HepG2 (cell line): ENCODE results near the gene SBSN. TPM values are rescaled to one million over a fixed set of nuclear protein-coding genes. Genes with fewer than 3 reads are reported as not detected.

Experiments
- FOXK1 ChIP-seq: sonication (generic); formaldehyde crosslinking; IDR thresholded peaks from 2 replicates; pipeline ENCODE4 v1.4.0; 2020; ENCODE audit warnings: low read depth, missing genetic modification reagents, borderline replicate concordance
- GPN1 ChIP-seq: sonication (generic); formaldehyde crosslinking; IDR thresholded peaks from 2 replicates; pipeline ENCODE4 v1.5.1; 2020; ENCODE audit warnings: missing genetic modification reagents, borderline replicate concordance
- KDM4B ChIP-seq: sonication (generic); formaldehyde crosslinking; IDR thresholded peaks from 2 replicates; pipeline ENCODE4 v1.4.0; 2020; ENCODE audit warnings: missing genetic modification reagents
- KLF11 ChIP-seq: IDR thresholded peaks from 2 replicates; pipeline ENCODE4 v1.6.1; 2016; ENCODE audit warnings: missing compliant biosample characterization
- REL ChIP-seq: sonication (generic); formaldehyde crosslinking; conservative IDR thresholded peaks from 2 replicates; pipeline ENCODE4 v1.8.0; 2022; ENCODE audit warnings: mild to moderate bottlenecking, missing genetic modification reagents, moderate library complexity
- REPIN1 ChIP-seq: sonication (generic); formaldehyde crosslinking; IDR thresholded peaks from 2 replicates; pipeline ENCODE4 v1.8.0; 2022; ENCODE audit warnings: missing genetic modification reagents, low read depth, mild to moderate bottlenecking, borderline replicate concordance
- SP140L ChIP-seq: sonication (generic); formaldehyde crosslinking; IDR thresholded peaks from 2 replicates; pipeline ENCODE4 v1.4.0; 2020; ENCODE audit warnings: missing genetic modification reagents, borderline replicate concordance
- TEAD2 ChIP-seq: sonication (generic); formaldehyde crosslinking; IDR thresholded peaks from 2 replicates; pipeline ENCODE4 v1.9.0; 2021; ENCODE audit warnings: missing genetic modification reagents
- TEAD3 ChIP-seq: optimal IDR thresholded peaks from 2 replicates; pipeline ENCODE3; 2016; ENCODE audit warnings: borderline replicate concordance
- ZNF17 ChIP-seq: sonication (generic); formaldehyde crosslinking; IDR thresholded peaks from 2 replicates; pipeline ENCODE4 v1.5.0; 2020; ENCODE audit warnings: mild to moderate bottlenecking, missing genetic modification reagents
- ZNF253 ChIP-seq: sonication (generic); formaldehyde crosslinking; IDR thresholded peaks from 2 replicates; pipeline ENCODE4 v1.8.0; 2022; ENCODE audit warnings: mild to moderate bottlenecking, missing genetic modification reagents, borderline replicate concordance
- ZNF432 ChIP-seq: sonication (generic); formaldehyde crosslinking; IDR thresholded peaks from 2 replicates; pipeline ENCODE4 v1.5.0; 2020; ENCODE audit warnings: missing genetic modification reagents, mild to moderate bottlenecking, borderline replicate concordance
- ZNF558 ChIP-seq: sonication (generic); formaldehyde crosslinking; IDR thresholded peaks from 2 replicates; pipeline ENCODE4 v1.9.0; 2022; ENCODE audit warnings: mild to moderate bottlenecking, missing genetic modification reagents, borderline replicate concordance
- ZNF567 ChIP-seq: sonication (generic); formaldehyde crosslinking; IDR thresholded peaks from 2 replicates; pipeline ENCODE4 v1.8.1; 2023; ENCODE audit warnings: mild to moderate bottlenecking, missing genetic modification reagents, borderline replicate concordance
- ZNF615 ChIP-seq: sonication (generic); formaldehyde crosslinking; IDR thresholded peaks from 2 replicates; pipeline ENCODE4 v1.5.0; 2020; ENCODE audit warnings: mild to moderate bottlenecking, missing genetic modification reagents, borderline replicate concordance
- ZNF672 ChIP-seq: sonication (generic); formaldehyde crosslinking; IDR thresholded peaks from 2 replicates; pipeline ENCODE4 v1.8.1; 2022; ENCODE audit warnings: missing genetic modification reagents
- polyA plus RNA-seq, 8 experiments: library from polyadenylated mRNA; depleted of rRNA in 3 of 8; stranded (reverse) in 7 of 8; unstranded in 1 of 8; fragments of >200 nt; fragmentation: Illumina TruSeq in 4 of 8; extraction: Trizol in 4 of 8; gene quantifications; 2 replicates each; pipeline versions ENCODE4 v1.2.1 to v1.2.3, GENCODE V29; 2011 to 2016; ENCODE audit warnings: low read depth in 4 of 8, missing spikeins in 1 of 8, mixed read lengths in 1 of 8; ENCODE audit not compliant: insufficient read depth in 1 of 8
- total RNA-seq, 5 experiments: library from RNA; depleted of rRNA; stranded (reverse); fragments of >200 nt; fragmentation: Illumina TruSeq; extraction: Trizol; gene quantifications; 2 replicates each; pipeline ENCODE4 v1.2.3, GENCODE V29; 2016; ENCODE audit warnings: low read depth in 1 of 5
- TF ChIP-seq, protein P1 (sequence below): sonication (generic); IDR thresholded peaks from 2 replicates; pipeline ENCODE4 v1.6.1; 2016; ENCODE audit warnings: low read depth, borderline replicate concordance
- TF ChIP-seq, protein P2 (sequence below): sonication (generic); formaldehyde crosslinking; IDR thresholded peaks from 2 replicates; pipeline ENCODE4 v1.4.0; 2020; ENCODE audit warnings: missing genetic modification reagents, borderline replicate concordance
- TF ChIP-seq, protein P3 (sequence below): sonication (generic); formaldehyde crosslinking; conservative IDR thresholded peaks from 2 replicates; pipeline ENCODE4 v1.8.0; 2022; ENCODE audit warnings: missing genetic modification reagents
- TF ChIP-seq, protein P4 (sequence below): sonication (generic); formaldehyde crosslinking; IDR thresholded peaks from 2 replicates; pipeline ENCODE4 v1.5.0; 2020; ENCODE audit warnings: mild to moderate bottlenecking, missing genetic modification reagents, borderline replicate concordance

Gene SBSN
- total and polyA plus RNA-seq, 2 of the 13 experiments (the other 11 are each of a cell fraction or from before 2014, with no cell fraction given) = not detected

DNA sequence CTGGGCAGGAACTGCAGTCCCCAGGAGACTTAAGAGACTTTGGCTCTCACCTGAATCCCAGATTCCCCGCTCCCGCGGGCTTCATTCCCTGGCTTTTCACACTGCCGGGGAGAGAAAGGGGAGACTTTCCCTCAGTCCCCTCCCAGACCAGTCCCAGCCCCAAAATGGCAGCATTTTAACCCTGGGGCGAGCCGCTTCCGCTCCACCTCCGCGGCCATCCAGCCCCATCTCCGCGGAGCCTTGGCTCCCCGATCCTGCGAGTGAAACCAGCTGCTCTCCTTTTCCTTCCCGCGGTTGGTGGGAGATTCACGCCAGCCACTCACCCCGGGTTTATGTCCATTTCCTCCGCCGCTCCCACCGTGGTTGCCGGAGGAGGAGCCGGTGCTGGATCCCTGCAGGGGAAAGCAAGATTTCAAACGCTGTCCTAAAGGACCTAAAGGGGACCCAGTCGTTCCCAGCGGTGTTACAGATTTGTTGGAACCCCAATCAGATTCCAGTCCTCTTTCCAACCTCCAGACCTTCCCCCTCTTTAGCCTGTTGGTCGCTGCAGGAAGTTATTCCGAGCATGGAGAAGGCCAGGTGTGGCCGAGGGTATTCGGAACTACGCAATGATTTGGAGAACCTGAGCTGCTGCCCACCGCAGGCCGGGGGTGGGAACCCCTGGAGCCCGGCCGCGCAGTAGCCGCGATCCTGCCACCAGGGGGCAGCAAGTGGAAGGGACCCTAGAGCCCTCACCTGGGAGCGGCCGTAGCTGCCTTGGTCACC, 18.1 kb downstream of the SBSN start (continued):
- TF ChIP-seq, protein P1, sequence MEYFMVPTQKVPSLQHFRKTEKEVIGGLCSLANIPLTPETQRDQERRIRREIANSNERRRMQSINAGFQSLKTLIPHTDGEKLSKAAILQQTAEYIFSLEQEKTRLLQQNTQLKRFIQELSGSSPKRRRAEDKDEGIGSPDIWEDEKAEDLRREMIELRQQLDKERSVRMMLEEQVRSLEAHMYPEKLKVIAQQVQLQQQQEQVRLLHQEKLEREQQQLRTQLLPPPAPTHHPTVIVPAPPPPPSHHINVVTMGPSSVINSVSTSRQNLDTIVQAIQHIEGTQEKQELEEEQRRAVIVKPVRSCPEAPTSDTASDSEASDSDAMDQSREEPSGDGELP = 0 out of 2 replicates have a peak, but pooled peaks have one; percentile 19
- TF ChIP-seq, protein P2, sequence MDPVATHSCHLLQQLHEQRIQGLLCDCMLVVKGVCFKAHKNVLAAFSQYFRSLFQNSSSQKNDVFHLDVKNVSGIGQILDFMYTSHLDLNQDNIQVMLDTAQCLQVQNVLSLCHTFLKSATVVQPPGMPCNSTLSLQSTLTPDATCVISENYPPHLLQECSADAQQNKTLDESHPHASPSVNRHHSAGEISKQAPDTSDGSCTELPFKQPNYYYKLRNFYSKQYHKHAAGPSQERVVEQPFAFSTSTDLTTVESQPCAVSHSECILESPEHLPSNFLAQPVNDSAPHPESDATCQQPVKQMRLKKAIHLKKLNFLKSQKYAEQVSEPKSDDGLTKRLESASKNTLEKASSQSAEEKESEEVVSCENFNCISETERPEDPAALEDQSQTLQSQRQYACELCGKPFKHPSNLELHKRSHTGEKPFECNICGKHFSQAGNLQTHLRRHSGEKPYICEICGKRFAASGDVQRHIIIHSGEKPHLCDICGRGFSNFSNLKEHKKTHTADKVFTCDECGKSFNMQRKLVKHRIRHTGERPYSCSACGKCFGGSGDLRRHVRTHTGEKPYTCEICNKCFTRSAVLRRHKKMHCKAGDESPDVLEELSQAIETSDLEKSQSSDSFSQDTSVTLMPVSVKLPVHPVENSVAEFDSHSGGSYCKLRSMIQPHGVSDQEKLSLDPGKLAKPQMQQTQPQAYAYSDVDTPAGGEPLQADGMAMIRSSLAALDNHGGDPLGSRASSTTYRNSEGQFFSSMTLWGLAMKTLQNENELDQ = no peak
- TF ChIP-seq KDM4B (peak; percentile 78; the same call in 1 of the 2 replicates), SP140L (0 out of 2 replicates have a peak, but pooled peaks have one; percentile 27), FOXK1 (CRISPR knock-in tag) (peak; percentile 37; the same call in 1 of the 2 replicates), REL (CRISPR knock-in tag) (no peak), ZNF17 (CRISPR knock-in tag) (no peak), GPN1 (CRISPR knock-in tag) (no peak), ZNF567 (0 out of 2 replicates have a peak, but pooled peaks have one; percentile 59), ZNF432 (CRISPR knock-in tag) (no peak), REPIN1 (CRISPR knock-in tag) (no peak), ZNF558 (CRISPR knock-in tag) (no peak), ZNF253 (no peak), ZNF672 (CRISPR knock-in tag) (no peak), KLF11 (peak; percentile 80; the same call in 1 of the 2 replicates), TEAD3 (peak; percentile 100), ZNF615 (CRISPR knock-in tag) (no peak), TEAD2 (CRISPR knock-in tag) (no peak)
- TF ChIP-seq, protein P3, sequence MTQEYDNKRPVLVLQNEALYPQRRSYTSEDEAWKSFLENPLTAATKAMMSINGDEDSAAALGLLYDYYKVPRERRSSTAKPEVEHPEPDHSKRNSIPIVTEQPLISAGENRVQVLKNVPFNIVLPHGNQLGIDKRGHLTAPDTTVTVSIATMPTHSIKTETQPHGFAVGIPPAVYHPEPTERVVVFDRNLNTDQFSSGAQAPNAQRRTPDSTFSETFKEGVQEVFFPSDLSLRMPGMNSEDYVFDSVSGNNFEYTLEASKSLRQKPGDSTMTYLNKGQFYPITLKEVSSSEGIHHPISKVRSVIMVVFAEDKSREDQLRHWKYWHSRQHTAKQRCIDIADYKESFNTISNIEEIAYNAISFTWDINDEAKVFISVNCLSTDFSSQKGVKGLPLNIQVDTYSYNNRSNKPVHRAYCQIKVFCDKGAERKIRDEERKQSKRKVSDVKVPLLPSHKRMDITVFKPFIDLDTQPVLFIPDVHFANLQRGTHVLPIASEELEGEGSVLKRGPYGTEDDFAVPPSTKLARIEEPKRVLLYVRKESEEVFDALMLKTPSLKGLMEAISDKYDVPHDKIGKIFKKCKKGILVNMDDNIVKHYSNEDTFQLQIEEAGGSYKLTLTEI = no peak
- TF ChIP-seq, protein P4, sequence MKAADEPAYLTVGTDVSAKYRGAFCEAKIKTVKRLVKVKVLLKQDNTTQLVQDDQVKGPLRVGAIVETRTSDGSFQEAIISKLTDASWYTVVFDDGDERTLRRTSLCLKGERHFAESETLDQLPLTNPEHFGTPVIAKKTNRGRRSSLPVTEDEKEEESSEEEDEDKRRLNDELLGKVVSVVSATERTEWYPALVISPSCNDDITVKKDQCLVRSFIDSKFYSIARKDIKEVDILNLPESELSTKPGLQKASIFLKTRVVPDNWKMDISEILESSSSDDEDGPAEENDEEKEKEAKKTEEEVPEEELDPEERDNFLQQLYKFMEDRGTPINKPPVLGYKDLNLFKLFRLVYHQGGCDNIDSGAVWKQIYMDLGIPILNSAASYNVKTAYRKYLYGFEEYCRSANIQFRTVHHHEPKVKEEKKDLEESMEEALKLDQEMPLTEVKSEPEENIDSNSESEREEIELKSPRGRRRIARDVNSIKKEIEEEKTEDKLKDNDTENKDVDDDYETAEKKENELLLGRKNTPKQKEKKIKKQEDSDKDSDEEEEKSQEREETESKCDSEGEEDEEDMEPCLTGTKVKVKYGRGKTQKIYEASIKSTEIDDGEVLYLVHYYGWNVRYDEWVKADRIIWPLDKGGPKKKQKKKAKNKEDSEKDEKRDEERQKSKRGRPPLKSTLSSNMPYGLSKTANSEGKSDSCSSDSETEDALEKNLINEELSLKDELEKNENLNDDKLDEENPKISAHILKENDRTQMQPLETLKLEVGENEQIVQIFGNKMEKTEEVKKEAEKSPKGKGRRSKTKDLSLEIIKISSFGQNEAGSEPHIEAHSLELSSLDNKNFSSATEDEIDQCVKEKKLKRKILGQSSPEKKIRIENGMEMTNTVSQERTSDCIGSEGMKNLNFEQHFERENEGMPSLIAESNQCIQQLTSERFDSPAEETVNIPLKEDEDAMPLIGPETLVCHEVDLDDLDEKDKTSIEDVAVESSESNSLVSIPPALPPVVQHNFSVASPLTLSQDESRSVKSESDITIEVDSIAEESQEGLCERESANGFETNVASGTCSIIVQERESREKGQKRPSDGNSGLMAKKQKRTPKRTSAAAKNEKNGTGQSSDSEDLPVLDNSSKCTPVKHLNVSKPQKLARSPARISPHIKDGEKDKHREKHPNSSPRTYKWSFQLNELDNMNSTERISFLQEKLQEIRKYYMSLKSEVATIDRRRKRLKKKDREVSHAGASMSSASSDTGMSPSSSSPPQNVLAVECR (CRISPR knock-in tag) = peak; percentile 39; the same call in 1 of the 2 replicates
